Stomach (tissue), 9 donors: ENCODE results near the gene SHISA4. TPM values are rescaled to one million over a fixed set of nuclear protein-coding genes. Genes with fewer than 3 reads are reported as not detected.

Experiments used
- DNase-seq, 2 donors: peaks; one replicate each; pipeline versions ENCODE4 v3.0.0 to v3.0.0-alpha.2; 2013 to 2019
- H3K27ac ChIP-seq, 5 donors: fragments of 200-600 bp in 4 of 5; sonication (generic) in 4 of 5; one replicate each; pipeline ENCODE4 v1.5.1; 2013 to 2019; ENCODE audit warnings: mild to moderate bottlenecking in 1 of 5, moderate library complexity in 1 of 5
- H3K27me3 ChIP-seq, 3 donors: fragments of 200-600 bp; sonication (generic); one replicate each; pipeline ENCODE4 v1.5.1; 2017 to 2019; ENCODE audit warnings: mixed run types in 1 of 3
- H3K36me3 ChIP-seq, 4 donors: fragments of 200-600 bp; sonication (generic); 1 replicate in 3 of 4; 2 replicates in 1 of 4; pipeline ENCODE4 v1.5.1; 2016 to 2019
- H3K4me1 ChIP-seq, 4 donors: fragments of 200-600 bp; sonication (generic); one replicate each; pipeline ENCODE4 v1.5.1; 2016 to 2019
- H3K4me3 ChIP-seq, 4 donors: fragments of 200-600 bp; sonication (generic) in 3 of 4; one replicate each; pipeline ENCODE4 v1.5.1; 2016 to 2019; ENCODE audit warnings: mild to moderate bottlenecking in 1 of 4
- H3K9me3 ChIP-seq, 4 donors: fragments of 200-600 bp; sonication (generic); one replicate each; pipeline ENCODE4 v1.5.1; 2016 to 2019
- CTCF ChIP-seq, 7 experiments: fragments of 450-650 bp in 4 of 7; fragments of 200-600 bp in 3 of 7; sonication (generic) in 3 of 7; IDR thresholded peaks; one replicate each; pipeline ENCODE4 v1.5.1; 2016 to 2019; ENCODE audit warnings: antibody characterized with exemption in 7 of 7, control low read depth in 2 of 7, mild to moderate bottlenecking in 1 of 7
- EP300 ChIP-seq: sonication (generic); formaldehyde crosslinking; IDR thresholded peaks from one replicate; pipeline ENCODE4 v1.6.1; 2017; ENCODE audit warnings: antibody characterized with exemption
- POLR2A ChIP-seq, 4 donors: fragments of 450-650 bp; IDR thresholded peaks; one replicate each; pipeline ENCODE4 v1.6.1; 2016; ENCODE audit warnings: antibody characterized with exemption in 4 of 4, control low read depth in 2 of 4, mild to moderate bottlenecking in 1 of 4, moderate library complexity in 1 of 4
- POLR2AphosphoS5 ChIP-seq, 3 donors: sonication (generic); formaldehyde crosslinking; IDR thresholded peaks; one replicate each; pipeline ENCODE4 v1.6.1; 2016; ENCODE audit warnings: antibody characterized with exemption in 3 of 3
- WGBS, 5 donors: extraction: QIAGEN DNeasy Blood & Tissue Kit in 3 of 5; methylation state at CpG; one replicate each; pipeline versions ENCODE4 v1.1.5 to v1.1.7; 2013 to 2018; 5-methylcytosine and 5-hydroxymethylcytosine counted together
- intact Hi-C: fragments of 100-400 bp; cut with DNase I; formaldehyde crosslinking; loops from one replicate; pipeline ENCODE4 v1.15.1; 2023; ENCODE audit warnings: low total_unique reads
- polyA plus RNA-seq, 3 donors: library from polyadenylated mRNA; stranded (reverse); fragments of 200-250 nt; gene quantifications; one replicate each; pipeline ENCODE4 v1.2.3, GENCODE V29; 2013
- total RNA-seq, 5 donors: library from RNA; depleted of rRNA; stranded (reverse); fragments of >200 nt; gene quantifications; one replicate each; pipeline versions ENCODE4 v1.1.0 to v1.2.3, GENCODE V29; 2014 to 2016
- donor health status: healthy with polysubstance abuse.
- donor health status: Bipolar disorder and iron deficiency.
- donor health status: healthy.

The SHISA4 gene
- total and polyA plus RNA-seq, 8 donors, result 0.87 to 33.3 (median 13.3) TPM

GRCh38 chr1:201905234-201905890 is 16.7 kb downstream of the SHISA4 start:
- H3K27ac ChIP-seq, result peak overlapping the region; percentile 1 to 90 (median 74)
- intact Hi-C loops, result loop anchor here (10.0 kb wide), 1 partner anchor 219 kb away; the partner anchor contains the start of gene GPR37L1
- 54 to 70% (median 62%) methylated on average over 6 of the region's 6 CpGs for WGBS, 5 donors
- H3K27me3 ChIP-seq, result no peaks in the 10 kb centered on the region
- H3K4me1 ChIP-seq, result peaks cover 0 to 87% (median 45%) of the 10 kb centered on the region in 4 donors
- H3K36me3 ChIP-seq, result no peaks in the 10 kb centered on the region
- H3K4me3 ChIP-seq, result no peak overlapping the region
- TF ChIP-seq POLR2A (IDR thresholded peaks at IDR 0.05) (no peak), EP300 (no peak), POLR2AphosphoS5 (IDR thresholded peaks at IDR 0.05) (no peak), CTCF (IDR thresholded peaks at IDR 0.05) (no peak)
- no peaks in the 10 kb centered on the region for H3K9me3 ChIP-seq
- no peak for DNase-seq

GRCh38 chr1:201906336-201906735 is 17.6 kb downstream of the SHISA4 start:
- Histone ChIP-seq H3K36me3 (no peaks in the 10 kb centered on the region), H3K9me3 (no peaks in the 10 kb centered on the region), H3K4me3 (no peak overlapping the region), H3K27me3 (no peaks in the 10 kb centered on the region), H3K4me1 (peaks cover 0 to 82% (median 46%) of the 10 kb centered on the region in 4 donors), H3K27ac (peak overlapping the region in 4 of 5 donors; percentile 70 to 90 (median 80))
- DNase-seq, result no peak
- TF ChIP-seq EP300 (no peak), CTCF (IDR thresholded peaks at IDR 0.05) (no peak), POLR2AphosphoS5 (IDR thresholded peaks at IDR 0.05) (no peak), POLR2A (IDR thresholded peaks at IDR 0.05) (no peak)
- WGBS, 5 donors, result 72 to 92% (median 88%) methylated on average over 3 of the region's 3 CpGs
- intact Hi-C loops, result loop anchor here (10.0 kb wide), 1 partner anchor 218 kb away; the partner anchor contains the start of gene GPR37L1

- Histone ChIP-seq H3K27ac (peak overlapping the region in 4 of 5 donors; percentile 70 to 90 (median 80)), H3K9me3 (no peaks in the 10 kb centered on the region), H3K4me3 (no peak overlapping the region), H3K4me1 (peaks cover 0 to 88% (median 51%) of the 10 kb centered on the region in 4 donors), H3K27me3 (no peaks in the 10 kb centered on the region), H3K36me3 (no peaks in the 10 kb centered on the region)
- WGBS, 5 donors, result 83 to 91% (median 89%) methylated on average over 6 of the region's 6 CpGs
- intact Hi-C loops, result loop anchor here (10.0 kb wide), 1 partner anchor 217 kb away; the partner anchor contains the start of gene GPR37L1
- DNase-seq, result no peak
- TF ChIP-seq CTCF (IDR thresholded peaks at IDR 0.05) (no peak), POLR2AphosphoS5 (IDR thresholded peaks at IDR 0.05) (no peak), EP300 (no peak), POLR2A (IDR thresholded peaks at IDR 0.05) (no peak)
These were observed 18.9 kb downstream of the SHISA4 start for GRCh38 chr1:201907621-201908020.

GRCh38 chr1:201911826-201912571 is 23.3 kb downstream of the SHISA4 start:
- Histone ChIP-seq H3K36me3 (no peaks in the 10 kb centered on the region), H3K4me1 (peaks cover 10 to 85% (median 49%) of the 10 kb centered on the region in 4 donors), H3K9me3 (no peaks in the 10 kb centered on the region), H3K27ac (peak overlapping the region in 4 of 5 donors; percentile 81 to 90 (median 86)), H3K27me3 (no peaks in the 10 kb centered on the region), H3K4me3 (no peak overlapping the region)
- DNase-seq, result no peak
- WGBS, 5 donors, result 55 to 72% (median 67%) methylated on average over 4 of the region's 4 CpGs
- TF ChIP-seq POLR2A (IDR thresholded peaks at IDR 0.05) (no peak), POLR2AphosphoS5 (IDR thresholded peaks at IDR 0.05) (no peak), EP300 (no peak), CTCF (IDR thresholded peaks at IDR 0.05) (no peak)
- intact Hi-C loops, result no loop called here
